ENCODE data around the gene ABR. TPM values are rescaled to one million over a fixed set of nuclear protein-coding genes. Genes with fewer than 3 reads are reported as not detected.

ABR gene
- total and polyA plus RNA-seq, 2 of the 8 experiments (the other 6 are each of a cell fraction or from before 2014, with no cell fraction given), result 44.8 to 47.2 TPM

DNA sequence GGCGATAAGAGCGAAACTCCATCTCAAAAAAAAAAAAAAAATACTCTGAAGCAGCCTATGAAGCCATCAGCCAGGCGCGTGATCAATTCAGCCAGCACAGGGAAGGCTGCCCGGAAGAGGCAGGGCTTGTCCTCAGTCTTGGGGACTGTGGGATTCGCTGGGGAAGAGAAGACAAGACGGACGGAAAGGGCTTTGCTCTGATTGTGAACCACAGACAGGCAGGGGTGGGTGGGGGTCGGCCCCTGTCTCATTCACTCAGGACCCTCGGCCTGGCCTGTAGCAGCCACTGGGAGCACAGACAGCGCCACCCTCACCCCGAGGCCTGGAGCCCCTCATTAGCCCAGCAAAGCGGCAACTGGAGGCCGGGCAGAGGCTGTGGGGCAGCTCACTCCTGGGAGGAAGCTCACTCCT lies 37.2 kb downstream of the ABR start (continued):
- TF ChIP-seq SRF (IDR thresholded peaks at IDR 0.05; ENCODE audit: low read depth, low read length) (no peak), SUZ12 (IDR thresholded peaks at IDR 0.05; ENCODE audit: low read length) (no peak)
